Thoracic aorta (tissue), 2 donors: ENCODE measurements around the gene NREP. TPM values are rescaled to one million over a fixed set of nuclear protein-coding genes. Genes with fewer than 3 reads are reported as not detected.
A peak's percentile ranks its signal among the peaks of the same experiment; 100 is the strongest.

Experiments
- ATAC-seq: fragments of 150-250 bp; one replicate; pipeline ENCODE4 v1.8.0; 2017; ENCODE audit warnings: low read depth; ENCODE audit not compliant: insufficient number of reproducible peaks, low FRiP score
- DNase-seq: peaks from one replicate; pipeline ENCODE4 v3.0.0-alpha.2; 2020; ENCODE audit warnings: low spot score
- H3K27ac ChIP-seq, 2 donors: fragments of 200-600 bp; sonication (generic); 1 replicate in 1 of 2; 2 replicates in 1 of 2; pipeline ENCODE4 v1.5.1; 2016; ENCODE audit warnings: mild to moderate bottlenecking in 2 of 2, moderate library complexity in 2 of 2
- H3K27me3 ChIP-seq: fragments of 200-600 bp; sonication (generic); replicated peaks from 2 replicates; pipeline ENCODE4 v1.6.0; 2016; ENCODE audit warnings: mild to moderate bottlenecking; ENCODE audit not compliant: insufficient read depth
- H3K36me3 ChIP-seq: fragments of 200-600 bp; sonication (generic); one replicate; pipeline ENCODE4 v1.5.1; 2016
- H3K4me1 ChIP-seq, 2 donors: fragments of 200-600 bp; sonication (generic); 1 replicate in 1 of 2; 2 replicates in 1 of 2; pipeline versions ENCODE4 v1.5.1 to v1.6.0; 2016; ENCODE audit warnings: low read depth in 2 of 2, mild to moderate bottlenecking in 1 of 2; ENCODE audit not compliant: control insufficient read depth in 1 of 2
- H3K4me3 ChIP-seq: fragments of 200-600 bp; sonication (generic); 2 replicates; pipeline ENCODE4 v1.5.1; 2016; ENCODE audit warnings: mild to moderate bottlenecking
- H3K9me3 ChIP-seq: fragments of 200-600 bp; sonication (generic); 2 replicates; pipeline ENCODE4 v1.5.1; 2016
- total RNA-seq, 2 donors: library from RNA; depleted of rRNA; stranded (reverse); fragments of >200 nt; gene quantifications; one replicate each; pipeline versions ENCODE4 v1.1.0 to v1.2.3, GENCODE V29; 2016
- TF ChIP-seq, protein P1 (sequence below): fragments of 200-600 bp; sonication (generic); IDR thresholded peaks from one replicate; pipeline ENCODE4 v1.5.1; 2019; ENCODE audit warnings: antibody characterized with exemption

Gene NREP
- total RNA-seq, 2 donors from 2014 or later: 15.3 to 18.0 TPM

DNA sequence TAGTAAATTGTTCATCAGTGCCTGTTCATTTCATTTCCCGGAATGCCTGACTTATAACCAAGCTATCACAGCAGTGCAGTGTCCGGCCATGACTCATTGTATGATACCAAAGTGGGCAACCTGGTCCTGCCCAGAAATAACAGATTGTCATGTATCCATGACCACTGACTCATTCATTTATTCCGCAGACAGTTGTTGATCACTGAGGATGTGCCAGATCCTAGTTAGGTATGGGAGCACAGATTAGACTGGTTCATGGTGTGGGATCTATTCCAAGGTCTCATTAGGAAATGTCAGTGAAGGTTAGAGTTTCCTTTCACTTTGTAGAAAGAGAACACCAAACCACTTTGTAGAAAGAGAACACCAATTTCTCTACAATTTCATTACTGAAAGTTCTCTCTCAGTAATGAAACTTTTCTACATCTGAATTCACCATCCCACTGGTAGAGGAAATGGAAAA is 8.7 kb downstream of the NREP start:
- no peak for ATAC-seq
- Histone ChIP-seq H3K9me3 (no peaks in the 10 kb centered on the region), H3K36me3 (no peaks in the 10 kb centered on the region), H3K4me3 (peak overlapping the region; percentile 52), H3K27ac (peak overlapping the region; percentile 6 to 19), H3K4me1 (peaks cover 24 to 46% of the 10 kb centered on the region in 2 donors), H3K27me3 (no peaks in the 10 kb centered on the region)
- DNase-seq: peak; percentile 22
- TF ChIP-seq, protein P1, sequence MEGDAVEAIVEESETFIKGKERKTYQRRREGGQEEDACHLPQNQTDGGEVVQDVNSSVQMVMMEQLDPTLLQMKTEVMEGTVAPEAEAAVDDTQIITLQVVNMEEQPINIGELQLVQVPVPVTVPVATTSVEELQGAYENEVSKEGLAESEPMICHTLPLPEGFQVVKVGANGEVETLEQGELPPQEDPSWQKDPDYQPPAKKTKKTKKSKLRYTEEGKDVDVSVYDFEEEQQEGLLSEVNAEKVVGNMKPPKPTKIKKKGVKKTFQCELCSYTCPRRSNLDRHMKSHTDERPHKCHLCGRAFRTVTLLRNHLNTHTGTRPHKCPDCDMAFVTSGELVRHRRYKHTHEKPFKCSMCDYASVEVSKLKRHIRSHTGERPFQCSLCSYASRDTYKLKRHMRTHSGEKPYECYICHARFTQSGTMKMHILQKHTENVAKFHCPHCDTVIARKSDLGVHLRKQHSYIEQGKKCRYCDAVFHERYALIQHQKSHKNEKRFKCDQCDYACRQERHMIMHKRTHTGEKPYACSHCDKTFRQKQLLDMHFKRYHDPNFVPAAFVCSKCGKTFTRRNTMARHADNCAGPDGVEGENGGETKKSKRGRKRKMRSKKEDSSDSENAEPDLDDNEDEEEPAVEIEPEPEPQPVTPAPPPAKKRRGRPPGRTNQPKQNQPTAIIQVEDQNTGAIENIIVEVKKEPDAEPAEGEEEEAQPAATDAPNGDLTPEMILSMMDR: no peak

DNA sequence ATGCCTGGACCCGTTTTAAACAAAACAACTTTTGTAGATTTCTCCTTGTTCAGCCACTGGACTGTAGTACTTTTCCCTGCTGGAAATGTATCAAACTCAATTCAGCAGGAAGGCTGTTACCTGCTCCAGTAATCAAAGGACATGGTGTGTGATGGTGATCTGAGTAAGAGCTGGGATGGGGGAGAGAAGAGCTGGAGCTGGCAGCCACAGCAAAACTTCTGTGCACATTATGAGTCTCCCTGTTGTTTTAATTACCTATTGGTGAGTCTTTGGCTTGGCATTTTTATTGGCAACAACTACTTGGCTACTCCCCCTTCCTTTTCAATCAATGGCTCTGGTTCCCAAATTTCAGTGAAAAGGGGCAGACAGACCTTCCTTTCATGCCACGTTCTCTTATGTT is 9.7 kb downstream of the NREP start:
- no peaks in the 10 kb centered on the region for H3K27me3 ChIP-seq
- H3K4me1 ChIP-seq: peaks cover 29 to 52% of the 10 kb centered on the region in 2 donors
- no peak for ATAC-seq
- TF ChIP-seq, protein P1: no peak
- H3K36me3 ChIP-seq: no peaks in the 10 kb centered on the region
- no peak for DNase-seq
- no peaks in the 10 kb centered on the region for H3K9me3 ChIP-seq
- H3K27ac ChIP-seq: no peak overlapping the region
- no peak overlapping the region for H3K4me3 ChIP-seq

DNA sequence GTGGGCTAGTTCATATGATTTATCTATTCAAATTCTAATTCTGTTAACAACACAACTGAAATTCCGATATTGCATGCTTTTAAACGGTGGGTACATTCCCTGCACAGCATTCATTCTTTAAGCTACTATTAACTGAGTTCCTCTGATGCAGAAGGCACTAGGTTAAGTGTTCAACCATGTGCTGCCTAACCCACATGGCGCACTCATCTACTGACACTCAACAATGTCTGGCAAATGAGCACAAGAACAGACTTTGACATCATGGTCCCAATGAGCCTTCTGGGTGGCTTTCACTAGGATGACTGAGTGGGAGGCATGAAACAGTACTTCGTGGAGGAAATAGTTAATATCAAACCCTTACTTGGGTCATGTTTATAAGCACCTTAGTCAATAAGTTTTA is 10.2 kb downstream of the NREP start:
- Histone ChIP-seq H3K27ac (no peak overlapping the region), H3K36me3 (no peaks in the 10 kb centered on the region), H3K4me1 (peaks cover 31 to 52% of the 10 kb centered on the region in 2 donors), H3K9me3 (no peaks in the 10 kb centered on the region), H3K27me3 (no peaks in the 10 kb centered on the region), H3K4me3 (no peak overlapping the region)
- no peak for DNase-seq
- TF ChIP-seq, protein P1: no peak
- ATAC-seq: no peak

DNA sequence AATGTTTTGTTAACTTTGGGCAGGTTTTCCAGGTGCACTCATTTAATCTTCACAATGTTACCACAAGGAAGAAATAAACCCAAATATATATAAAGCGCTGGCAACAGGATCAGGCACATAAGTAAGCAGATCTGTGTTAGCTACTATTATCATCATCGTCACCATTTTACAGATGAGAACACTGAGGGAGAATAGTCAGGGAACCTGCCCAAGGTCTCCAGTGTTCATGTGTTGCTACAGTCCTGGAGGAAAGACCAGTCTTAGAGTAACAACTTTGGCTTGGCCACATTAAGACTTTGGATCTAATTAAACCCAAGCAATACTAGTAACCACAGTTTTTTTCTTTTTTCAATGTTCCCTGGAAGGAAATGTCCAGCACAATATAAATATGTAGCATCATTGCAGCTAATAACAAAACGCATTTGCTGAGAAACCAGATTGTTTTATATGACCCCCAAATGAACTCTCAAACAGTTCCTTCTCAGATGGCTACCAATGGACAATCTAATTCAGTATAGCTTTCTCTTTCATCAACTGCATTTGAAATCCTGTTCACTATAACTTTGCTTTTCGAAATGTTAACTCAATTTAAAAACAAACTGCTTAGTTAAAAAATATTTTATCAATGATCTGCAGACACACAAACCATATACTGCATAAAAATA is 11.8 kb downstream of the NREP start:
- H3K9me3 ChIP-seq: no peaks in the 10 kb centered on the region
- DNase-seq (no peak), ATAC-seq (no peak)
- H3K27ac ChIP-seq: no peak overlapping the region
- H3K27me3 ChIP-seq: no peaks in the 10 kb centered on the region
- peaks cover 31 to 51% of the 10 kb centered on the region in 2 donors for H3K4me1 ChIP-seq
- no peaks in the 10 kb centered on the region for H3K36me3 ChIP-seq
- TF ChIP-seq, protein P1: no peak
- no peak overlapping the region for H3K4me3 ChIP-seq

DNA sequence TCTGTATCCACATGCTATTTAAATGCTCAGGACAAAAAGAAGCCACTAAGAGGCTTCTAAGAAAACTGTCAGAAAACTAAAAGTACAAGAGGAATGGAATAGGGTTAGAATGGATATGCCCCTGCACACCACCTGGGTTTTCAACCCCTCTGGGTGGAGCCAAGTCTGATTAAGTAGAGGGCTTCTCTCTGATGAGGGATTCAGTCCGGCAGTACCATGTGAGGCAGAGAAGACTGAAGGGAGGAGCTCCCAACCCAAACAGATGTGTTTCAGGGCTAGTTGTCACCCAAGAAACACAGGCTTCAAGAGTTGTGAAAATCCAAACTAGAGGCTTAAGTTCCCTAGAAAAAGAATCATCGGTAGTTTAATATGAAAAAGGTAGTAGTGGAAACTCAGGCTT is 12.5 kb downstream of the NREP start:
- Histone ChIP-seq H3K4me1 (peaks cover 29 to 43% of the 10 kb centered on the region in 2 donors), H3K27me3 (no peaks in the 10 kb centered on the region), H3K36me3 (no peaks in the 10 kb centered on the region), H3K4me3 (no peak overlapping the region), H3K9me3 (no peaks in the 10 kb centered on the region), H3K27ac (no peak overlapping the region)
- ATAC-seq: no peak
- no peak for DNase-seq
- TF ChIP-seq, protein P1: no peak
